ENCODE measurements around the gene OGFOD2.
"Not testable (repeated sequence)": the region's sequence is repeated elsewhere in the genome, so short reads cannot be mapped to it uniquely, and the experiment has no call there.

Gene OGFOD2

GRCh38 chr12:123001464-123001863, 26.4 kb downstream of the OGFOD2 start:
- DNase-seq (ENCODE audit: low read depth in 1 of 2, low spot score in 1 of 2) = no peak

GRCh38 chr12:123003257-123003656, 28.2 kb downstream of the OGFOD2 start:
- no peak for DNase-seq (ENCODE audit: low read depth in 1 of 2, low spot score in 1 of 2)

GRCh38 chr12:123004287-123004686, 29.2 kb downstream of the OGFOD2 start:
- DNase-seq (ENCODE audit: low read depth in 1 of 2, low spot score in 1 of 2) = no peak

- DNase-seq (ENCODE audit: low read depth in 1 of 2, low spot score in 1 of 2) = no peak
Measured at GRCh38 chr12:123005081-123005626, 30.1 kb downstream of the OGFOD2 start.

- DNase-seq (ENCODE audit: low read depth in 1 of 2, low spot score in 1 of 2) = no peak
Measured at GRCh38 chr12:123006977-123007376, 31.9 kb downstream of the OGFOD2 start.

- DNase-seq (ENCODE audit: low read depth in 1 of 2, low spot score in 1 of 2) = no peak
Measured at GRCh38 chr12:123010110-123010509, 35.1 kb downstream of the OGFOD2 start.

- DNase-seq (ENCODE audit: low read depth in 1 of 2, low spot score in 1 of 2) = no peak
Measured at GRCh38 chr12:123010681-123011080, 35.6 kb downstream of the OGFOD2 start.

GRCh38 chr12:123011701-123012100, 36.7 kb downstream of the OGFOD2 start:
- no peak for DNase-seq (ENCODE audit: low read depth in 1 of 2, low spot score in 1 of 2)

GRCh38 chr12:123013185-123014095, 38.4 kb downstream of the OGFOD2 start:
- DNase-seq (ENCODE audit: low read depth in 1 of 2, low spot score in 1 of 2) = no peak

- not testable (repeated sequence) for DNase-seq (ENCODE audit: low read depth in 1 of 2, low spot score in 1 of 2)
Measured at GRCh38 chr12:123014473-123014872, 39.4 kb downstream of the OGFOD2 start.

- DNase-seq (ENCODE audit: low read depth in 1 of 2, low spot score in 1 of 2) = no peak
Measured at GRCh38 chr12:123017753-123018152, 42.7 kb downstream of the OGFOD2 start.

- no peak for DNase-seq (ENCODE audit: low read depth in 1 of 2, low spot score in 1 of 2)
Measured at GRCh38 chr12:123019841-123020138, 44.7 kb downstream of the OGFOD2 start.

GRCh38 chr12:123021688-123022604, 46.9 kb downstream of the OGFOD2 start:
- DNase-seq (ENCODE audit: low read depth in 1 of 2, low spot score in 1 of 2) = no peak

- no peak for DNase-seq (ENCODE audit: low read depth in 1 of 2, low spot score in 1 of 2)
Measured at GRCh38 chr12:123022846-123023245, 47.8 kb downstream of the OGFOD2 start.

- DNase-seq (ENCODE audit: low read depth in 1 of 2, low spot score in 1 of 2) = no peak
Measured at GRCh38 chr12:123024819-123025391, 49.9 kb downstream of the OGFOD2 start.

GRCh38 chr12:123026094-123026853, 51.2 kb downstream of the OGFOD2 start:
- DNase-seq (ENCODE audit: low read depth in 1 of 2, low spot score in 1 of 2) = no peak

GRCh38 chr12:123027726-123028445, 52.8 kb downstream of the OGFOD2 start:
- DNase-seq (ENCODE audit: low read depth in 1 of 2, low spot score in 1 of 2) = no peak

GRCh38 chr12:123028475-123028874, 53.4 kb downstream of the OGFOD2 start:
- no peak for DNase-seq (ENCODE audit: low read depth in 1 of 2, low spot score in 1 of 2)

- no peak for DNase-seq (ENCODE audit: low read depth in 1 of 2, low spot score in 1 of 2)
Measured at GRCh38 chr12:123029550-123029949, 54.5 kb downstream of the OGFOD2 start.
